Activated T-cell treated with anti-CD3 and anti-CD28 coated beads, Interleukin-2, amount 50 U/mL, for 24 hours (primary cell): ENCODE measurements around the gene ADAM12.

ENCODE experiments used
- DNase-seq: peaks from one replicate; pipeline ENCODE4 v3.0.0-alpha.2; 2020
- H3K27ac Mint-ChIP-seq: 2 replicates; pipeline ENCODE4 v1.8.0; 2020; ENCODE audit warnings: mild to moderate bottlenecking, mixed read lengths
- H3K27me3 Mint-ChIP-seq: 2 replicates; pipeline ENCODE4 v1.8.0; 2020; ENCODE audit warnings: mixed read lengths
- H3K36me3 Mint-ChIP-seq: 2 replicates; pipeline ENCODE4 v1.8.0; 2020; ENCODE audit warnings: low read depth, mixed read lengths
- H3K4me1 Mint-ChIP-seq: 2 replicates; pipeline ENCODE4 v1.8.0; 2020; ENCODE audit warnings: low read depth, mixed read lengths
- H3K4me3 Mint-ChIP-seq: 2 replicates; pipeline ENCODE4 v1.8.0; 2020; ENCODE audit warnings: mild to moderate bottlenecking, moderate library complexity, mixed read lengths
- H3K9me3 Mint-ChIP-seq: 2 replicates; pipeline ENCODE4 v1.8.0; 2020; ENCODE audit warnings: mixed read lengths

Gene ADAM12

DNA sequence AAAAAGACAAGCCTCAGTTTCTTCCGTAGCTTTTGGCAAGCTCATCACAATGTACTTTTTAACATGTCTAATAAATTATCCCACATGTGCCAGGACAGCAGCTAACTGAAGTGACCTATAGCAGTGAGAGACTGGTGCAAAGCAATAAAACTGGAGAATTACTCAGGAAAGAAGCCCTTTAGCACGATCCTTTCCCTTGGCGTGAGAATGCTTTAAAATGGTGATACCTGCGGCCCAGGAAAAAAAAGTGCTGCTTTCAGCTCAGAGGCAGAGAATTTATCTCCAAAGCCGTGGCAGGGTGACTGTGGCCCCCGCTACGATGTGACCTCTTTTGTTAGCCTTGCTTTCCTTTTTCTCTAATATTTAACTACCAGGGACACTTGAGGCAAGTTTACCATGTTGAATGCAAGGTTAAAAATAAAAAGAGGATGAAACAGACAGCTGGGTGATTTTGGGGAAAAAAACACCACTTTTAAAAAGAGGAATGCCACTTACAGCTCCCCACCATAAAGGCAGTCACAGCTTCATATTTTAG lies 307.9 kb downstream of the ADAM12 start:
- H3K27me3 Mint-ChIP-seq = peaks cover 7% of the 10 kb centered on the region
- no peaks in the 10 kb centered on the region for H3K9me3 Mint-ChIP-seq
- no peak overlapping the region for H3K27ac Mint-ChIP-seq

DNA sequence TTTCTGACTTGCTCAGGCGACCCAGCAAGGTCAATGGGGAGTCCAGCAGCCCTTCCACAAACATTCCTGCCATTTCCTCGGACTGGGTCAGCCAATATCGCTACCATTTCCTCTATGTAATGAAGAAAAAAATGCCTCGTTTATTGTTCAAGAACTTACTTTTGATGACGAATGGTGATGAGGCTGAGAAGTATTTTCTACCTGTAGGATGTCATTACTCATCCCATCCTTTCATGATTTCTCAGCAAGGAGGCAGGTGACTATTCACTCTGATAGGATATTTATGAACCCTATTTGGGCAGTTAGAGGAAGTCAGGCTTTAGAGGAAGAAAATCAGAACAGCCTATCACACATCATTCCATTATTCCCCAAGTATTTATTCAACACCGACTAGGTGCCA lies 313.3 kb downstream of the ADAM12 start:
- no peaks in the 10 kb centered on the region for H3K9me3 Mint-ChIP-seq
- H3K4me3 Mint-ChIP-seq = no peak overlapping the region
- no peaks in the 10 kb centered on the region for H3K36me3 Mint-ChIP-seq
- no peak for DNase-seq
- H3K4me1 Mint-ChIP-seq = no peaks in the 10 kb centered on the region
- peaks cover 7% of the 10 kb centered on the region for H3K27me3 Mint-ChIP-seq
- H3K27ac Mint-ChIP-seq = no peak overlapping the region

More for the DNA sequence above, 307.9 kb downstream of the ADAM12 start:
- Mint-ChIP-seq H3K4me3 (no peak overlapping the region), H3K4me1 (no peaks in the 10 kb centered on the region), H3K36me3 (no peaks in the 10 kb centered on the region)
- DNase-seq = no peak

DNA sequence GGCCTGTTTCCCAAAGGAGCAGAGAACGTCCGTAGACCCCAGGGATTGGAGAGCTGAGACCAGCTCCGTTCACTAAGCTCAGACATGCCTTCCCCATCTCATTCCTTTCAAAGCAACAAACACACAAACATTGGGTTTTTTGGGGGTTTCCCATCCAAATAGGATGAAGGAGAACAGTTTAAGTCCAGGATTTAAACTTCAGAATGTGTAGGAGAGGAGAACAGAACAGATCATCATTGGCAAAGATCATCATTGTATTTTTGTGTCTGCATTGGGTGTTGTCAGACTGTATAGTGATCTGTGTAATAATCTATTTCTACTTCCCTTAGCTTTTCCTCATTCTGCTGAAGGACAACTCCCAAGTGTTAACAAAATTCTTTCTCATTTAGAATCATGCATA lies 314.0 kb downstream of the ADAM12 start:
- Mint-ChIP-seq H3K4me3 (no peak overlapping the region), H3K9me3 (no peaks in the 10 kb centered on the region), H3K27ac (no peak overlapping the region), H3K27me3 (peaks cover 6% of the 10 kb centered on the region), H3K4me1 (no peaks in the 10 kb centered on the region), H3K36me3 (no peaks in the 10 kb centered on the region)
- no peak for DNase-seq

DNA sequence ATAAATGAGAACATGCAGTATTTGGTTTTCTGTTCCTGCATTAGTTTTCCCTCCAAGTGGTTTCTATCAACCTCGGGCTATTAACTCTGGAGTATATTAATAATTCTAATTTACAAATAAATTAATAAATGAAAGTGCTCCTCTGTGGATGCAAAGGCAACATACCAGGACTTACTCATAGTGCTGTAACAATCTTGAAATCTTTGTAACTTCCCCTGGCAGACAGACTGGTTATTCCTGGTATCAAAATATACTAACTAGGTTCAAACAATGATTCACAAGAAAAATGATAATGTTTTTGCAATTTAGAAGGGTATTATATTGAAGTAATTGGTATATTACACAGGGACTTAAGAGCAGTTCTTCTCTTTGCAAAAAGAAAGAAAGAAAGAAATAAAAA lies 314.7 kb downstream of the ADAM12 start:
- Mint-ChIP-seq H3K27ac (no peak overlapping the region), H3K4me3 (no peak overlapping the region), H3K9me3 (no peaks in the 10 kb centered on the region), H3K4me1 (no peaks in the 10 kb centered on the region), H3K36me3 (no peaks in the 10 kb centered on the region), H3K27me3 (peaks cover 3% of the 10 kb centered on the region)
- DNase-seq = no peak

DNA sequence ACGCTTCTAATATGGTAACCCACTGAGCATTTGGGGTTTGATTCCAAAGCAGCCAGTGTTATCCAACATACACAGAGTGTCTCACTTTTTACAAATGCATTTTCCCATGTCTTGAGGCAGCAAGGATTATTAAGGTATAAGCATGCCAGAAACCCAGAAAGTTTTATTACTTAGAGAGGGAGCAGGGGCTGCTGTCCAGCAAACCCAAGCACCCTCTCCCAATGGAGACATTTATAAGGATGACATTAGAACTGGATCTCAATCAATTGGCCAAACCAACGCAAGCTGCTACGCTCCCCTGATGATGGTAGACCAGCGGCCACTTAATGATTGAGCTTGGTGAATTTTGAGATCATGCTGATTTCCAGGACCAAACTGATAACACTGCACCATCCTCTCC lies 315.7 kb downstream of the ADAM12 start:
- H3K27ac Mint-ChIP-seq = no peak overlapping the region
- no peak overlapping the region for H3K4me3 Mint-ChIP-seq
- no peaks in the 10 kb centered on the region for H3K9me3 Mint-ChIP-seq
- no peaks in the 10 kb centered on the region for H3K4me1 Mint-ChIP-seq
- no peak for DNase-seq
- H3K27me3 Mint-ChIP-seq = peaks cover 3% of the 10 kb centered on the region
- no peaks in the 10 kb centered on the region for H3K36me3 Mint-ChIP-seq

DNA sequence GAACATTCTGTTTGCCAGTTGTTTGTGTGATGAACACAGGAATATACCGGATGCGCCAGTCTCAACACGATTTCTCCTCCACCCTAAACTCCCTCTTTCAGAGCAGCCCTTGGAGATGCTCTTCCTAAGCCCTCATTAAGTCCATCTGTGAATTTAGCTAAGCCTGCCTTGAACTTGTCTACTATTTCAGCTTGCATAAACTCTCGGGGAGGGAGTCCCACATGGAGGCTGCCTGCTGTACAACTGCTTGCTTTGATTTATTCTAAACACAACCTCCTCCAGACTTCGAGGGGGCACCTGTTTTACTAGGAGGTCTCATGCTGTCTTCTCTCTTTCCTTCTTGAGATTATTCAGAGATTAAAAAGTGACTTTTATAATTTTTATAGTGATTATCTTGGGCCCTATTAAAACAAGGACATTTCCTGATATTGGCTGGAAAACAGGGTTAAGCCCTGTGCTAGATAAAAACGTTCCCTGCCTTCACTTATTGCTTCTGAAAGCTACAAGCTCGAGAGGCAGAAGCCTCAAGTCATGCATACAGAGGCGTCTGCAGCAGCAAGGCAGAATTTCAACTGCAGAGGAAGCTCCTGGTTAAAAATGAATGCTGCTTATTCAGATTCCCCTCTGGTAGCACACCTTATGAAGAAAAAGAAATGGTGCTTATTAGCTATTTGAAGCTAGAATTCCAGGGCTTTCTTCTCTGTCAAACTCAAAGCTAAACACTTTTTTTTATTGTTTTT lies 317.6 kb downstream of the ADAM12 start:
- Mint-ChIP-seq H3K36me3 (no peaks in the 10 kb centered on the region), H3K27me3 (no peaks in the 10 kb centered on the region), H3K9me3 (no peaks in the 10 kb centered on the region), H3K4me1 (no peaks in the 10 kb centered on the region), H3K27ac (no peak overlapping the region), H3K4me3 (no peak overlapping the region)
- no peak for DNase-seq

DNA sequence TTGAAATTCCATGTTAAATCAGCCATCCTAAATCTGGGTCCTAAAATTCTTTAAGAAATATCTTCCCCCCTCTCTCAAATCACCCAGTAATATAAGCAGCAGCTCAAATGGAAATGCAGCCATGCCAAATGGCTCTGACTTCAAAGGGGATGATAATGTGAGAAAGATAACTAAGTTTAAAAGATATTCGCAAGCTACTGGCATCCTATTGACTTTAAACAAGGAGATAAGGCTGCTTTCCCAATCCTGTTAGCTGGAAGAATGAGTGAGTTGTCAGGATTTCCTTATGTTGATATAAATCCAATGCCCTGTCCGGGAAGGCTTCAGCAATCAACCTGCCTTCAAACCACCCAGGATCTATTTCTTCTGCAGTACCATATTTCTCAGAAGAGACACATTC lies 320.0 kb downstream of the ADAM12 start:
- no peaks in the 10 kb centered on the region for H3K36me3 Mint-ChIP-seq
- H3K27ac Mint-ChIP-seq = no peak overlapping the region
- no peaks in the 10 kb centered on the region for H3K27me3 Mint-ChIP-seq
- H3K4me3 Mint-ChIP-seq = no peak overlapping the region
- no peaks in the 10 kb centered on the region for H3K4me1 Mint-ChIP-seq
- H3K9me3 Mint-ChIP-seq = no peaks in the 10 kb centered on the region
- no peak for DNase-seq

DNA sequence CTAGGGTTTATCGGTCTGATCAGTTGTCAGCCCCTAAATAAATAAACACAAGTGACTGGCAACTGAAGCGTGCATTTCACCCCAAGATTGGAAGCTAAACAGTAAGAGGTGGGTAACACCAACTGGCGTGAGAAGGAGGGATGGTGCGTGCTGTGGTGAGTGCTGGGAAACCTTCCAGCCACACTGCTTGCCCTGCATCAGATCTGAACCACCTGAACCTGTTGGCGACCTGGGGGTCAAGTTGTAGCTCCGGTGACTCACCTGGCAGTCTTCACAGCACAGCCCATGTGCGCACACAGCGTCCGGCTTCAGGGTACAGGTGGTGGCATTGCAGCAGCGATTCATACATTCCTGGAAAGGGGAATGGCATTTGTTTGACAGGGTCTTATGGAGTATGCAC lies 321.8 kb downstream of the ADAM12 start:
- Mint-ChIP-seq H3K27me3 (no peaks in the 10 kb centered on the region), H3K9me3 (no peaks in the 10 kb centered on the region), H3K4me1 (no peaks in the 10 kb centered on the region), H3K36me3 (no peaks in the 10 kb centered on the region), H3K4me3 (no peak overlapping the region), H3K27ac (no peak overlapping the region)
- DNase-seq = no peak

DNA sequence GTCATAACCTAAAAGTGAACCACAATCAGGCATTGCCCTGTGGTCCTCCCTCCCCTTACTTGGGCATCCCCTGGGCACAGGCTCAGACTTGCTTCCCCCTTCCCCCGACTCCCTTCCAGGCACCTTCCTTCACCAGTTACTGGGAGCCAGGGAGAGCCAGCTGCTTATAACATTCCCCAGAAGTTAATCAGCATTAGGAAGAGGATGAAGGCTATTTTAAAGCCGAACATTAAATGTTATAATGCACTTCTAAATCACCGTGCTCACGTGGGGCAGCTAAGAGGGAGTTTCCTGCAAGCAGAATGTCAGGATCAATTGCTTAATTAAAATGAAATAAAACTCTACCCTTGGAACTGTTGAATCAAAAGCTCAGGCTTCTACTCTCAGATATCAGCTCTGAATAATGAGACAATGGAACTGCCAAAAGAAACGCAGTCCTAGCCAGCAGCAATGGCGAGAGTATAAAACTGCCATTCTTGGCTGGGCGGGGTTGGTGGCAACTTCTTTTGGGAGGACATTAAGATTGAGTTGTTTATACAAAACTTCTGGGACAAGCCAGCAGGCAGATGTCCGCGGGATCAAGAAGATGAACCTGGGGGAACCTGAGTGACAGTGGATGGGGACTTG lies 322.4 kb downstream of the ADAM12 start:
- Mint-ChIP-seq H3K4me3 (no peak overlapping the region), H3K27me3 (peaks cover 2% of the 10 kb centered on the region), H3K9me3 (no peaks in the 10 kb centered on the region), H3K27ac (no peak overlapping the region), H3K36me3 (no peaks in the 10 kb centered on the region), H3K4me1 (no peaks in the 10 kb centered on the region)
- no peak for DNase-seq

DNA sequence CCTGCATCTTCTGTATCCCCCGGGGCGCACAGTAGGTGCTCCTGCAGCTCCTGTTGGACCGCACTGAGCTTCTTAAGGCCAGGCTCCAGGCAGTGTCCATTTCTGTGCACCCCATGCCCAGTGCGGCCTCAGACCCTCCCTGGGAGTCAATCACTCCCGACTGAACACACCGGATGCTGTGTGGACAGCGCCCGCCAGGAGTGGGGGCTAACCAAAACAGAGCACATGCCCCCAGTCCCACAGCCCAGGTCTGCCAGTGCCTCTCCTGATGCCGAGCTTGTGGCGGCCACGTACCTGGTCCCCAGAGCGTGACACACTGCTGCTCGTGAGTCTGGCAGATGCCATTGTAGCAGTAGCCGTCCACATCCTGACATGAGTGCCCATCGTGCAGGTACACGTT lies 323.8 kb downstream of the ADAM12 start:
- Mint-ChIP-seq H3K27me3 (peaks cover 4% of the 10 kb centered on the region), H3K4me1 (no peaks in the 10 kb centered on the region), H3K9me3 (no peaks in the 10 kb centered on the region), H3K36me3 (no peaks in the 10 kb centered on the region), H3K27ac (no peak overlapping the region), H3K4me3 (no peak overlapping the region)
- DNase-seq = no peak

DNA sequence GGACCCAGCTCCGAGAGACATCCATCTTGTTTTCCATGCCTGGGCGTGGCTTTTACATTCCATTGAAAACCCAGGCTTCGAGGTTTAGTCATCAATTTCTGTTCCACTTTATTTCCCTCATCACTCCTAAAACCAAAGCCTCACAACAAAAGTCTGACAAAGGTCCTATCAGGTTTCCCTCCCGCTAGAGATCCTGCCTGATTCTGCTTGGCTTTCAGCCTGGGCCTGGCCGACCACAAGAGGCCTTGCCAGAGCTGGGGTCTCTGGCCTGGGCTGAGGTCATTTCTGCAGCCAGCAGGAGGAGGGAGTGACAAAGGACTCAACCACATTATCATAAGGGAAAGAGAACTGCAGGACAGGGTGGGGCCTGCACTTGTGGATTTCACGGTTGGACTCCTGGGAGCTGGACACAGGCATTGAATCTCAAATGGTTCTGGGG lies 324.9 kb downstream of the ADAM12 start:
- no peak overlapping the region for H3K4me3 Mint-ChIP-seq
- no peaks in the 10 kb centered on the region for H3K36me3 Mint-ChIP-seq
- no peak for DNase-seq
- H3K27me3 Mint-ChIP-seq = peaks cover 4% of the 10 kb centered on the region
- no peak overlapping the region for H3K27ac Mint-ChIP-seq
- no peaks in the 10 kb centered on the region for H3K4me1 Mint-ChIP-seq
- no peaks in the 10 kb centered on the region for H3K9me3 Mint-ChIP-seq

DNA sequence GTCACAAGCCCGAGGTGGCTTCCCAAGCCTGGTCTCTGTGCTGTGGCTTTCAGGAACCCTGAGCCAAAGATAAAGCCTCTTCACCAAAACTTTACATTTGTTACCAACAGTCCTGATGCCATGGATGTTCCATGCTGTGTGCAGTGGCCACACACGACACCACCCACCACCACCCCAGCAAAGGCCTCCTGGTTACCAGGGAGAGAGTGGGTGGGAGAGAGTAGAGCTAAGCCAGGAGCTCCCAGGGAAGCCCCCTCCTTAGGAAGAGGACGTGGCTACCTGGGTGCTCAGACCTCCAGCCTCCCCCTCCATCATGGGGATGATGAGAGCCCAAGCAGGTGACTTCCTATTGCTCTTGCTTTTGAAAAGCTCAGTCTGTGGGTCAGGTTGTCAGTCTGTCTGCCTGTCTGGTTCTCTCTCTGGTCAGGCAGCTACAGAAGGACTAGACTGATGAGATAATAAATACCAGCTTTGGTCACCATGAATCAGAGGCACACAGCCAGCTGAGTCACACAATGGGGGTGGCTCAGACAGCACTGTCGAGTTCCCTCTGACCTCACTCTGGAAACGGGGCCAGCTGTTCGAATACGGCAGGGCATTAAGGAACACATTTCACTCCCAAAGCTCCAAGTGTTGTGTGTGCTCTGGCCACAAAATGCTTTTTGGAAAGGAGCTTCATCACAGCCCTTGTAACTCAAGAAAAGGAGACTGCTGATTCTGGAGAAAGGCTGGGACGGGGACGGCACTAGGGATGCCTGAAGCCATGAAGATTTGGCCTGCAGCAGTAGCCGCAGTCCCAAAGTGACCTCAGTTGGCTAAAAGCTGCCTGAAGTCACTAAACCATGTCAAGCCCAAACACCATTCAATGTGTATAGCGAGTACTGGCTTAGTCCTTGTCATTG lies 325.9 kb downstream of the ADAM12 start:
- Mint-ChIP-seq H3K27me3 (peaks cover 4% of the 10 kb centered on the region), H3K4me3 (no peak overlapping the region), H3K27ac (no peak overlapping the region), H3K9me3 (no peaks in the 10 kb centered on the region), H3K4me1 (no peaks in the 10 kb centered on the region), H3K36me3 (no peaks in the 10 kb centered on the region)
- no peak for DNase-seq

DNA sequence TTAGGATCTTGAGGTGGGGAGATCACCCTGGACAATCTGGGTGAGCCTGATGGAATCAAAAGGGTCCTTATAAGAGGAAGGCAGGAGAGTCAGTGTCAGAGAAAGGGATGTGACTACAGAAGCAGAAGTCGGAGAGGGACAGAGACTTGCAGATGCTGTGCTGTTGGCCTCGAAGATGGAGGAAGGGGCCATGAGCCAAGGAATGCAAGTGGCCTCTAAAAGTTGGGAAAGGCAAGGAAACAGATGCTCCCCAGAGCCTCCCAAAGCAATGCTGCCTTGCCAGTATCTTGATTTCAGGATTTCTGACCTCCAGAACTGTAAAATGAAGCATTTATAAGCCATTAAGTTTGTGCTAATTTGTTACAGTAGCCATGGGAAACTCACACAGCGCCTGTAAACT lies 326.8 kb downstream of the ADAM12 start:
- Mint-ChIP-seq H3K9me3 (no peaks in the 10 kb centered on the region), H3K36me3 (no peaks in the 10 kb centered on the region), H3K4me3 (no peak overlapping the region), H3K27ac (no peak overlapping the region), H3K27me3 (peaks cover 4% of the 10 kb centered on the region), H3K4me1 (no peaks in the 10 kb centered on the region)
- no peak for DNase-seq

DNA sequence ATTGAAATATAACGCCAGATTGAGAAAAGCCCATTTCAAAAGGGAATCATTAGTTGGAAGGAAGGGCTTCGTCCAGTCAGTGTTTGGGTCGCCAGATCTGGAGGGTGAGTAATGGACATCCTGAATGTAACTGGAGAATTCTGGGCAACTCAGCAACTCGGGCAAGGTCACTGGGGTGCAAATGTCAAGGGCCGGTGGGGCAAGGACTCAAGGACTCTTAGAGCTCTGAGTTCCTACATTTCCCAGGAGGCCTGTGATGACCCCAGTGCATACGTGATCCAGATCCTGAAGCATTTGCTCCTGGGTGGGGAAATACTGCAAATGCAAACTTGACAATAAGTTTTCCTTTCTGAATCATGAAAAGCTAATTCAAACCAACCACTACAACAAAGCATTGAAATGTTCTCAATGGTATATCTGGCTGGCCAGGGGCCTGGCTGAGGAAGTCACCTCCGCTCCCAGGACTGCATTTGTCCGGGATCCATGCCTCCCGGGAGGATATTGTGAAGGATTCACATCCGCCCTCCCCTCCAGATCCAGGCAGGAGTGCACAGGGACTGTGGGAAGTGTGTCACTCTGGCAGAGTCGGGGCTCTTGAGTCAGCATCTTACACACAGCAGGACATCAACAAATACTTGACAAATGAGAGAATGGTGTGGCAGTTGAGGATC lies 327.9 kb downstream of the ADAM12 start:
- no peak overlapping the region for H3K27ac Mint-ChIP-seq

More for the DNA sequence above, 327.9 kb downstream of the ADAM12 start:
- no peak overlapping the region for H3K4me3 Mint-ChIP-seq
- H3K9me3 Mint-ChIP-seq = no peaks in the 10 kb centered on the region
- no peaks in the 10 kb centered on the region for H3K36me3 Mint-ChIP-seq
- peaks cover 4% of the 10 kb centered on the region for H3K27me3 Mint-ChIP-seq
- DNase-seq = no peak
- no peaks in the 10 kb centered on the region for H3K4me1 Mint-ChIP-seq
